ENCODE results near the gene TARBP2.

DNA sequence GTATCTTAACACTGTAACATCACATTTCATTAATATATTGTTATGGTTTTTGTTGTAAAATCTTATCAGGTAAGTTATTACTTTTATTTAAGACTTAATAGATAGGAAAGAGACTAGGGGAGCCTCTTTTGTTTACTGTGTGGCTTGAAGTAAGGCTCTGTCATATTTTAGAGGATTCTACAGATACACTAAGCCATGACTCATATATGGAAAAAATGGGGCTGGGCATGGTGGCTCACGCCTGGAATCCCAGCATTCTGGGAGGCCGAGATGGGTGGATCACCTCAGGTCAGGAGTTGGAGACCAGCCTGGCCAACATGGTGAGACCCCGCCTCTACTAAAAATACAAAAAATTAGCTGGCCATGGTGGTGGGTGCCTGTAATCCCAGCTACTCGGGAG lies 29.8 kb downstream of the TARBP2 start:
- TF ChIP-seq, protein P1, sequence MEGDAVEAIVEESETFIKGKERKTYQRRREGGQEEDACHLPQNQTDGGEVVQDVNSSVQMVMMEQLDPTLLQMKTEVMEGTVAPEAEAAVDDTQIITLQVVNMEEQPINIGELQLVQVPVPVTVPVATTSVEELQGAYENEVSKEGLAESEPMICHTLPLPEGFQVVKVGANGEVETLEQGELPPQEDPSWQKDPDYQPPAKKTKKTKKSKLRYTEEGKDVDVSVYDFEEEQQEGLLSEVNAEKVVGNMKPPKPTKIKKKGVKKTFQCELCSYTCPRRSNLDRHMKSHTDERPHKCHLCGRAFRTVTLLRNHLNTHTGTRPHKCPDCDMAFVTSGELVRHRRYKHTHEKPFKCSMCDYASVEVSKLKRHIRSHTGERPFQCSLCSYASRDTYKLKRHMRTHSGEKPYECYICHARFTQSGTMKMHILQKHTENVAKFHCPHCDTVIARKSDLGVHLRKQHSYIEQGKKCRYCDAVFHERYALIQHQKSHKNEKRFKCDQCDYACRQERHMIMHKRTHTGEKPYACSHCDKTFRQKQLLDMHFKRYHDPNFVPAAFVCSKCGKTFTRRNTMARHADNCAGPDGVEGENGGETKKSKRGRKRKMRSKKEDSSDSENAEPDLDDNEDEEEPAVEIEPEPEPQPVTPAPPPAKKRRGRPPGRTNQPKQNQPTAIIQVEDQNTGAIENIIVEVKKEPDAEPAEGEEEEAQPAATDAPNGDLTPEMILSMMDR (IDR thresholded peaks at IDR 0.05) = no peak
- TF ChIP-seq POLR2AphosphoS5 (IDR thresholded peaks at IDR 0.05) (no peak), POLR2A (IDR thresholded peaks at IDR 0.05) (no peak)

Measured in gastroesophageal sphincter (tissue), 3 donors.